Testis (tissue), 3 donors: ENCODE results near the gene FKBP8. TPM values are rescaled to one million over a fixed set of nuclear protein-coding genes. Genes with fewer than 3 reads are reported as not detected.

Experiments used
- DNase-seq: peaks from one replicate; pipeline ENCODE4 v3.0.0-alpha.2; 2019
- H3K27ac ChIP-seq, 2 donors: fragments of 200-600 bp; sonication (generic); one replicate each; pipeline ENCODE4 v1.5.1; 2019
- H3K27me3 ChIP-seq: fragments of 200-600 bp; sonication (generic); one replicate; pipeline ENCODE4 v1.5.1; 2019
- H3K36me3 ChIP-seq: fragments of 200-600 bp; sonication (generic); one replicate; pipeline ENCODE4 v1.5.1; 2017; ENCODE audit warnings: low read depth; ENCODE audit errors: missing control alignments
- H3K4me1 ChIP-seq: fragments of 200-600 bp; sonication (generic); one replicate; pipeline ENCODE4 v1.5.1; 2019
- H3K4me3 ChIP-seq, 2 donors: fragments of 200-600 bp; sonication (generic); one replicate each; pipeline ENCODE4 v1.5.1; 2017 to 2019
- H3K9me3 ChIP-seq: fragments of 200-600 bp; sonication (generic); one replicate; pipeline ENCODE4 v1.5.1; 2017
- POLR2A ChIP-seq: fragments of 450-650 bp; IDR thresholded peaks from one replicate; pipeline ENCODE4 v1.6.1; 2017; ENCODE audit warnings: antibody characterized with exemption, mild to moderate bottlenecking, moderate library complexity
- WGBS, 2 donors: methylation state at CpG; one replicate each; pipeline ENCODE4 v1.1.5; 2018; 5-methylcytosine and 5-hydroxymethylcytosine counted together
- intact Hi-C: fragments of 100-400 bp; cut with DNase I; formaldehyde crosslinking; loops from one replicate; pipeline ENCODE4 v1.15.1; 2023; ENCODE audit warnings: low total_unique reads
- polyA plus RNA-seq: library from polyadenylated mRNA; stranded (reverse); fragments of 350-450 nt; fragmentation: Illumina TruSeq; extraction: RNeasy Lipid Tissue Mini Kit (QIAGEN cat#74804); gene quantifications from one replicate; pipeline ENCODE4 v1.2.3, GENCODE V29; 2014; ENCODE audit warnings: low read depth, low replicate concordance; ENCODE audit not compliant: insufficient read depth
- total RNA-seq, 2 donors: library from RNA; depleted of rRNA; stranded (reverse); fragments of >200 nt; gene quantifications; one replicate each; pipeline ENCODE4 v1.2.3, GENCODE V29; 2016
- TF ChIP-seq, protein P1 (sequence below), 3 experiments: fragments of 450-650 bp in 2 of 3; fragments of 200-600 bp in 1 of 3; sonication (generic) in 1 of 3; IDR thresholded peaks; one replicate each; pipeline ENCODE4 v1.5.1; 2016 to 2019; ENCODE audit warnings: antibody characterized with exemption in 3 of 3, mild to moderate bottlenecking in 2 of 3, moderate library complexity in 1 of 3

Gene FKBP8
- total and polyA plus RNA-seq, 3 donors from 2014 or later = 571 to 614 (median 587) TPM

DNA sequence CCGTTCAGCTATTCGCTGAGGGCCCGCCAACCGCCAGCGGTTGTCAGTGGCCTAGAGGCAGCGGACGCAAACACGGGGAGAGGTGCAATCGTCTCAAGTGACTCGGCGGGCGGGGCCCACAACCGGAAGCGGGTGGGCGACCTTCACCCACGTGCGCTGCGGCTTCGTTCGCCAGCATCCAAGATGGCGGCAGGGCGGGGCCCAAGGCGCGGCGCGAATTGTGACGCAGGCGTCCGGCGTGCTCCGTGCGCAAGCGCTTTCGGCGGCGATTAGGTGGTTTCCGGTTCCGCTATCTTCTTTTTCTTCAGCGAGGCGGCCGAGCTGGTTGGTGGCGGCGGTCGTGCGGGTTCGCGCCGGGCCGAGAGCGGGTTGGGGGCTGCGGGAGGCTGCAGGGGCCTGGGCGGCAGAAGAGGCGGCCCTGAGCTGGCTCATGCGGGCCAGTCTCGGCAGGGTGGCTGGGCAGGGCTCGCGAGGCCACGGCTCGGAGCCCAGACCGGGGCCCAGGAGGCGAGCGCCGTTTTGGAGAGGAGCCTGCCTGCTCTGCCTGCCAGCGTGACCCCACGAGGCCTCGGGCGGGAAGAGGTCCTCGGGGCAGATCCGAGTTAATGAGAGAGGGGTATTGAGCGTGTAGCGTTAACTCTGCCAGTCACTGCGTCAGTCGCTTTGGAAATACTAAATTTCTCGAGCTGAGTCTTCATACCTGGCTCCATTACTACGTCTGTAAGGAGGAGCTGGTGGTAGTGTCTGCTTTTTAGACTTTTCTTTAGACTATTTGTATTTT lies 28.4 kb upstream of the FKBP8 start, which contains the start of gene UBA52:
Gene UBA52 (plus strand): TSS at position 294 of the 781 bp plus-strand sequence. CDS start 1,444 bp downstream, outside the sequence.
- 0 to 1% methylated on average over 18 to 75 of the region's 75 CpGs for WGBS, 2 donors
- DNase-seq = peak; percentile 99
- Histone ChIP-seq H3K9me3 (no peaks in the 10 kb centered on the region), H3K36me3 (no peaks in the 10 kb centered on the region), H3K4me3 (peak within 1 kb of the TSS; percentile 93 to 98), H3K27ac (peak within 1 kb of the TSS; percentile 89 to 92), H3K4me1 (peaks cover 11% of the 10 kb centered on the region), H3K27me3 (no peaks in the 10 kb centered on the region)
- intact Hi-C loops = loop anchor here (10.0 kb wide), 1 partner anchor 117 kb away; no protein-coding TSS in a partner anchor
- peak; percentile 11 for TF ChIP-seq POLR2A
- TF ChIP-seq, protein P1, sequence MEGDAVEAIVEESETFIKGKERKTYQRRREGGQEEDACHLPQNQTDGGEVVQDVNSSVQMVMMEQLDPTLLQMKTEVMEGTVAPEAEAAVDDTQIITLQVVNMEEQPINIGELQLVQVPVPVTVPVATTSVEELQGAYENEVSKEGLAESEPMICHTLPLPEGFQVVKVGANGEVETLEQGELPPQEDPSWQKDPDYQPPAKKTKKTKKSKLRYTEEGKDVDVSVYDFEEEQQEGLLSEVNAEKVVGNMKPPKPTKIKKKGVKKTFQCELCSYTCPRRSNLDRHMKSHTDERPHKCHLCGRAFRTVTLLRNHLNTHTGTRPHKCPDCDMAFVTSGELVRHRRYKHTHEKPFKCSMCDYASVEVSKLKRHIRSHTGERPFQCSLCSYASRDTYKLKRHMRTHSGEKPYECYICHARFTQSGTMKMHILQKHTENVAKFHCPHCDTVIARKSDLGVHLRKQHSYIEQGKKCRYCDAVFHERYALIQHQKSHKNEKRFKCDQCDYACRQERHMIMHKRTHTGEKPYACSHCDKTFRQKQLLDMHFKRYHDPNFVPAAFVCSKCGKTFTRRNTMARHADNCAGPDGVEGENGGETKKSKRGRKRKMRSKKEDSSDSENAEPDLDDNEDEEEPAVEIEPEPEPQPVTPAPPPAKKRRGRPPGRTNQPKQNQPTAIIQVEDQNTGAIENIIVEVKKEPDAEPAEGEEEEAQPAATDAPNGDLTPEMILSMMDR (IDR thresholded peaks at IDR 0.05) = no peak

DNA sequence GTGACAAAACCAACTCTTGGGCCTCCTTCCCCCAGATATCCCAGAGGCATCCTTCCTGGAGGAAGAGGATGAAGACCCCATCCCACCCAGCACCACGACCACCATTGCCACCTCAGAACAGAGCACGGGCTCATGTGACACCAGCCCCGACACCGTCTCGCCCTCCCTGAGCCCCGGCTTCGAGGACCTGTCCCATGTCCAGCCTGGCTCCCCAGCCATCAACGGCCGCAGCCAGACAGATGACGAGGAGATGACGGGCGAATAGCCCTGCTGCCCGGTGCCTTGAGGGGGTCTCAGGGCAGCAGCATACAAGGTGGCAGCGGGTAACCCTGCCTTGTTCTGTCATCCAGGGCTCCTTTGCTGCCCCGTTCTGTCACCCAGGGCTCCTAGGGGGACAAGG lies 25.0 kb upstream of the FKBP8 start:
- 94 to 99% methylated on average over 7 to 15 of the region's 15 CpGs for WGBS, 2 donors
- H3K9me3 ChIP-seq = no peaks in the 10 kb centered on the region
- DNase-seq = no peak
- no peak for TF ChIP-seq POLR2A
- TF ChIP-seq, protein P1 (IDR thresholded peaks at IDR 0.05) = no peak
- H3K4me3 ChIP-seq = no peak overlapping the region
- no peaks in the 10 kb centered on the region for H3K36me3 ChIP-seq
- H3K4me1 ChIP-seq = peaks cover 11% of the 10 kb centered on the region
- H3K27ac ChIP-seq = no peak overlapping the region
- no peaks in the 10 kb centered on the region for H3K27me3 ChIP-seq
- intact Hi-C loops = no loop called here

- no peak overlapping the region for H3K27ac ChIP-seq
- H3K27me3 ChIP-seq = no peaks in the 10 kb centered on the region
- intact Hi-C loops = no loop called here
- WGBS, 2 donors = 93 to 95% methylated on average over 7 to 8 of the region's 8 CpGs
- no peaks in the 10 kb centered on the region for H3K36me3 ChIP-seq
- no peak overlapping the region for H3K4me3 ChIP-seq
- H3K9me3 ChIP-seq = no peaks in the 10 kb centered on the region
- TF ChIP-seq POLR2A = no peak
- TF ChIP-seq, protein P1 (IDR thresholded peaks at IDR 0.05) = no peak
- H3K4me1 ChIP-seq = peaks cover 6% of the 10 kb centered on the region
- DNase-seq = no peak
Observed at GRCh38 chr19:18566953-18567352, 23.6 kb upstream of the FKBP8 start.

DNA sequence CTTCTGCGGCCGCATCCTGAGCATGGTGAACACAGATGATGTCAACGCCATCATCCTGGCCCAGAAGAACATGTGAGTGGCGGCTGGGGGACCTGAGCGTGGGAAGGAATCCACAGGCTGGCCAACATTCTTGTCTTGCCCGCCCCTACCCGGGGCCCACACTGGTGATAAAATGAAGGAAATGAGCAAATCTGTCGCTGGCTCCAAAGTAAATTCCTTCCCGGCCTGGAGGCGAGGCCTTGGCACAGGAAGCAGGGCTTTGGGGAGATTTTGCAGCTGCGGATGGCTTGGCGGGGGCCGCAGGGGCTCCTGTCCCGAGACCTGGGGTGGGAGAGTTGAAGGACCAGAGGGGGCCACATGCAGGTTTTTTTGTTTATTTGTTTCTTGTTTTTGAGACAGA lies 18.7 kb upstream of the FKBP8 start:
- 63 to 82% methylated on average over 14 of the region's 14 CpGs for WGBS, 2 donors
- H3K9me3 ChIP-seq = no peaks in the 10 kb centered on the region
- intact Hi-C loops = no loop called here
- no peaks in the 10 kb centered on the region for H3K36me3 ChIP-seq
- DNase-seq = no peak
- H3K4me1 ChIP-seq = peaks cover 13% of the 10 kb centered on the region
- H3K27ac ChIP-seq = peak overlapping the region; percentile 67 to 77
- no peak overlapping the region for H3K4me3 ChIP-seq
- TF ChIP-seq, protein P1 (IDR thresholded peaks at IDR 0.05) = no peak
- no peak for TF ChIP-seq POLR2A
- H3K27me3 ChIP-seq = no peaks in the 10 kb centered on the region
